ENCODE results near the gene RWDD4. TPM values are rescaled to one million over a fixed set of nuclear protein-coding genes. Genes with fewer than 3 reads are reported as not detected.

RWDD4 gene
- total RNA-seq, 2 donors from 2014 or later, result 20.3 to 23.7 TPM

GRCh38 chr4:183639291-183639690 is 19.7 kb downstream of the RWDD4 start:
- H3K9me3 ChIP-seq (ENCODE audit: control insufficient read depth, low read length), result no peaks in the 10 kb centered on the region
- no peaks in the 10 kb centered on the region for H3K9me3 Mint-ChIP-seq
- no peak for DNase-seq
- H3K9ac ChIP-seq (ENCODE audit: extremely low read depth, low read length, poor library complexity, severe bottlenecking), result no peak overlapping the region
- peaks cover 15% of the 10 kb centered on the region for H3K36me3 Mint-ChIP-seq (ENCODE audit: low read depth)
- no peak for TF ChIP-seq CTCF (conservative IDR thresholded peaks at IDR 0.05)
- no peaks in the 10 kb centered on the region for H3K27me3 ChIP-seq (ENCODE audit: control insufficient read depth, insufficient read depth, low read length, poor library complexity, severe bottlenecking)
- 73 to 96% methylated on average over 2 of the region's 3 CpGs for WGBS, 2 experiments (ENCODE audit: insufficient coverage in 1 of 2, insufficient read length in 1 of 2)
- peaks cover 7% of the 10 kb centered on the region for H3K36me3 ChIP-seq (ENCODE audit: control insufficient read depth, insufficient read depth, low read length)
- H3K4me3 ChIP-seq (ENCODE audit: low read length), result no peak overlapping the region
- H3K4me1 ChIP-seq (ENCODE audit: control insufficient read depth, insufficient read depth, low read length), result peaks cover 3% of the 10 kb centered on the region
- no peaks in the 10 kb centered on the region for H3K27me3 Mint-ChIP-seq (ENCODE audit: insufficient read depth)
- H3K4me1 Mint-ChIP-seq, result peaks cover 13% of the 10 kb centered on the region
- no peak overlapping the region for H3K27ac ChIP-seq (ENCODE audit: low read depth, low read length)
- H3K4me3 Mint-ChIP-seq, result no peak overlapping the region
- H3K27ac Mint-ChIP-seq, result no peak overlapping the region

GRCh38 chr4:183638436-183638835 is 20.5 kb downstream of the RWDD4 start:
- no peak overlapping the region for H3K27ac Mint-ChIP-seq
- no peaks in the 10 kb centered on the region for H3K27me3 Mint-ChIP-seq (ENCODE audit: insufficient read depth)
- Histone ChIP-seq H3K4me1 (ENCODE audit: control insufficient read depth, insufficient read depth, low read length) (peaks cover 3% of the 10 kb centered on the region), H3K9ac (ENCODE audit: extremely low read depth, low read length, poor library complexity, severe bottlenecking) (no peak overlapping the region), H3K9me3 (ENCODE audit: control insufficient read depth, low read length) (no peaks in the 10 kb centered on the region), H3K36me3 (ENCODE audit: control insufficient read depth, insufficient read depth, low read length) (no peaks in the 10 kb centered on the region), H3K4me3 (ENCODE audit: low read length) (no peak overlapping the region), H3K27ac (ENCODE audit: low read depth, low read length) (no peak overlapping the region), H3K27me3 (ENCODE audit: control insufficient read depth, insufficient read depth, low read length, poor library complexity, severe bottlenecking) (no peaks in the 10 kb centered on the region)
- no peak for DNase-seq
- 93 to 100% methylated on average over 1 to 5 of the region's 5 CpGs for WGBS, 2 experiments (ENCODE audit: insufficient coverage in 1 of 2, insufficient read length in 1 of 2)
- no peak overlapping the region for H3K4me3 Mint-ChIP-seq
- H3K9me3 Mint-ChIP-seq, result no peaks in the 10 kb centered on the region
- peaks cover 8% of the 10 kb centered on the region for H3K36me3 Mint-ChIP-seq (ENCODE audit: low read depth)
- H3K4me1 Mint-ChIP-seq, result peaks cover 13% of the 10 kb centered on the region
- TF ChIP-seq CTCF (conservative IDR thresholded peaks at IDR 0.05), result no peak

GRCh38 chr4:183637461-183637860 is 21.5 kb downstream of the RWDD4 start:
- peaks cover 7% of the 10 kb centered on the region for H3K36me3 Mint-ChIP-seq (ENCODE audit: low read depth)
- 76 to 84% methylated on average over 3 of the region's 3 CpGs for WGBS, 2 experiments (ENCODE audit: insufficient coverage in 1 of 2, insufficient read length in 1 of 2)
- H3K27me3 ChIP-seq (ENCODE audit: control insufficient read depth, insufficient read depth, low read length, poor library complexity, severe bottlenecking), result no peaks in the 10 kb centered on the region

More at GRCh38 chr4:183637461-183637860, 21.5 kb downstream of the RWDD4 start:
- no peak for TF ChIP-seq CTCF (conservative IDR thresholded peaks at IDR 0.05)
- peaks cover 3% of the 10 kb centered on the region for H3K4me1 ChIP-seq (ENCODE audit: control insufficient read depth, insufficient read depth, low read length)
- no peak overlapping the region for H3K4me3 ChIP-seq (ENCODE audit: low read length)
- Mint-ChIP-seq H3K4me1 (peaks cover 14% of the 10 kb centered on the region), H3K27me3 (ENCODE audit: insufficient read depth) (no peaks in the 10 kb centered on the region), H3K9me3 (no peaks in the 10 kb centered on the region), H3K27ac (no peak overlapping the region), H3K4me3 (no peak overlapping the region)
- H3K9ac ChIP-seq (ENCODE audit: extremely low read depth, low read length, poor library complexity, severe bottlenecking), result no peak overlapping the region
- H3K27ac ChIP-seq (ENCODE audit: low read depth, low read length), result no peak overlapping the region
- no peak for DNase-seq
- no peaks in the 10 kb centered on the region for H3K9me3 ChIP-seq (ENCODE audit: control insufficient read depth, low read length)
- no peaks in the 10 kb centered on the region for H3K36me3 ChIP-seq (ENCODE audit: control insufficient read depth, insufficient read depth, low read length)

All from endodermal cell (in vitro differentiated cells).